SK-N-SH (cell line): ENCODE data around the gene TMEM218. TPM values are rescaled to one million over a fixed set of nuclear protein-coding genes. Genes with fewer than 3 reads are reported as not detected.
A peak's percentile ranks its signal among the peaks of the same experiment; 100 is the strongest.

Experiments
- CTCF ChIA-PET: fragments of 300-600, 350-600 bp; formaldehyde crosslinking; extraction: SDS; loops from one replicate; lab custom pipeline; 2021; lab: Yijun Ruan, JAX
- POLR2A ChIA-PET: fragments of 350-600 bp; sonication (Branson Sonifier 250); formaldehyde crosslinking; extraction: SDS; loops from one replicate; lab custom pipeline; 2020; ENCODE audit warnings: antibody characterized with exemption, inconsistent platforms; lab: Yijun Ruan, JAX
- DNase-seq: peaks from one replicate; pipeline ENCODE4 v3.0.0; 2012
- H2AFZ ChIP-seq: fragments of 200-600 bp; sonication (generic); 2 replicates; pipeline ENCODE4 v1.8.1; 2016; ENCODE audit warnings: antibody characterized with exemption, mild to moderate bottlenecking, low read depth
- H3F3A ChIP-seq: fragments of 200-600 bp; sonication (generic); replicated peaks from 2 replicates; pipeline ENCODE3; 2016; ENCODE audit warnings: antibody characterized with exemption, mild to moderate bottlenecking; ENCODE audit not compliant: insufficient read depth
- H3K27ac ChIP-seq, 2 experiments: fragments of 200-500 bp in 1 of 2; fragments of 200-600 bp in 1 of 2; sonication (Bioruptor generic) in 1 of 2; sonication (generic), shearing (Covaris generic) in 1 of 2; 2 replicates each; pipeline versions ENCODE4 v1.5.1 to v1.6.1; 2014 to 2016; ENCODE audit warnings: low read depth in 2 of 2, inconsistent platforms in 1 of 2, low read length in 1 of 2, mild to moderate bottlenecking in 1 of 2, mixed read lengths in 1 of 2
- H3K27me3 ChIP-seq: fragments of 200-600 bp; sonication (generic), shearing (Covaris generic); 2 replicates; pipeline ENCODE4 v1.6.1; 2016; ENCODE audit warnings: mixed run types; ENCODE audit not compliant: insufficient read depth
- H3K36me3 ChIP-seq, 2 experiments: fragments of 200-500 bp in 1 of 2; fragments of 200-600 bp in 1 of 2; sonication (Bioruptor generic) in 1 of 2; sonication (generic) in 1 of 2; replicated peaks in 1 of 2; 2 replicates each; pipeline versions ENCODE3 to v1.5.1; 2014 to 2016; ENCODE audit warnings: low read length in 1 of 2, mild to moderate bottlenecking in 1 of 2; ENCODE audit not compliant: insufficient read depth in 2 of 2, control insufficient read depth in 1 of 2
- H3K4me1 ChIP-seq, 2 experiments: fragments of 200-500 bp in 1 of 2; fragments of 200-600 bp in 1 of 2; sonication (Bioruptor generic) in 1 of 2; sonication (generic), shearing (Covaris generic) in 1 of 2; 2 replicates each; pipeline versions ENCODE4 v1.5.1 to v1.6.1; 2014 to 2016; ENCODE audit warnings: low read depth in 1 of 2, low read length in 1 of 2, mixed run types in 1 of 2; ENCODE audit not compliant: insufficient read depth in 2 of 2, control insufficient read depth in 1 of 2
- H3K4me2 ChIP-seq: fragments of 200-600 bp; sonication (generic), shearing (Covaris generic); 2 replicates; pipeline ENCODE4 v1.6.1; 2017; ENCODE audit warnings: mixed run types
- H3K4me3 ChIP-seq, 2 experiments: fragments of 200-500 bp in 1 of 2; fragments of 200-600 bp in 1 of 2; sonication (Bioruptor generic) in 1 of 2; sonication (generic), shearing (Covaris generic) in 1 of 2; 2 replicates each; pipeline versions ENCODE4 v1.5.1 to v1.8.1; 2014 to 2016; ENCODE audit warnings: low read depth in 2 of 2, inconsistent platforms in 1 of 2, low read length in 1 of 2, mild to moderate bottlenecking in 1 of 2, mixed read lengths in 1 of 2, moderate library complexity in 1 of 2
- H3K79me2 ChIP-seq: fragments of 200-600 bp; sonication (generic); 2 replicates; pipeline ENCODE4 v1.8.1; 2017; ENCODE audit warnings: mild to moderate bottlenecking; ENCODE audit not compliant: insufficient read depth
- H3K9ac ChIP-seq: fragments of 200-600 bp; sonication (generic); 2 replicates; pipeline ENCODE4 v1.6.1; 2017; ENCODE audit warnings: mixed run types
- H3K9me2 ChIP-seq: fragments of 200-600 bp; sonication (generic); 2 replicates; pipeline ENCODE4 v1.6.1; 2017; ENCODE audit warnings: mixed run types
- H3K9me3 ChIP-seq: fragments of 200-600 bp; sonication (generic); 2 replicates; pipeline ENCODE4 v1.6.1; 2017; ENCODE audit warnings: mixed run types, mild to moderate bottlenecking, moderate library complexity
- H4K20me1 ChIP-seq: fragments of 200-600 bp; sonication (generic); 2 replicates; pipeline ENCODE4 v1.6.1; 2017; ENCODE audit warnings: mild to moderate bottlenecking, mixed run types; ENCODE audit not compliant: insufficient read depth
- ELF1 ChIP-seq: IDR thresholded peaks from 2 replicates; pipeline ENCODE4 v1.4.0; 2012
- EZH2phosphoT487 ChIP-seq: fragments of 200-600 bp; sonication (generic); IDR thresholded peaks from 2 replicates; pipeline ENCODE4 v1.6.1; 2017; ENCODE audit warnings: low read depth, mixed run types, mild to moderate bottlenecking, antibody characterized with exemption, moderate library complexity, borderline replicate concordance
- FOXJ3 ChIP-seq: sonication (generic); formaldehyde crosslinking; IDR thresholded peaks from 2 replicates; pipeline ENCODE4 v1.5.1; 2020; ENCODE audit warnings: mild to moderate bottlenecking, missing genetic modification reagents
- FOXM1 ChIP-seq: IDR thresholded peaks from 2 replicates; pipeline ENCODE4 v1.4.0; 2012; ENCODE audit warnings: low read depth, mild to moderate bottlenecking
- GABPA ChIP-seq: IDR thresholded peaks from 2 replicates; pipeline ENCODE4 v1.4.0; 2012; ENCODE audit warnings: low read depth, mild to moderate bottlenecking
- IRF3 ChIP-seq: fragments of 150-350 bp; IDR thresholded peaks from 2 replicates; pipeline ENCODE4 v1.6.1; 2016; ENCODE audit warnings: mild to moderate bottlenecking, low read depth, low read length
- JUND ChIP-seq: IDR thresholded peaks from 2 replicates; pipeline ENCODE4 v1.4.0; 2012
- MEF2A ChIP-seq: IDR thresholded peaks from 2 replicates; pipeline ENCODE4 v1.4.0; 2012; ENCODE audit warnings: low read depth, borderline replicate concordance
- MXI1 ChIP-seq: IDR thresholded peaks from 2 replicates; pipeline ENCODE4 v1.6.1; 2012; ENCODE audit warnings: mild to moderate bottlenecking, low read depth, low read length, improper control_type of control experiment
- NFIC ChIP-seq: IDR thresholded peaks from 2 replicates; pipeline ENCODE4 v1.4.0; 2012; ENCODE audit warnings: borderline replicate concordance
- PBX3 ChIP-seq: IDR thresholded peaks from 2 replicates; pipeline ENCODE4; 2012
- RCOR1 ChIP-seq: fragments of 150-350 bp; IDR thresholded peaks from 2 replicates; pipeline ENCODE4 v1.6.1; 2017; ENCODE audit warnings: antibody characterized with exemption, low read length
- RXRA ChIP-seq: IDR thresholded peaks from 2 replicates; pipeline ENCODE4 v1.4.0; 2012; ENCODE audit warnings: low read depth, mild to moderate bottlenecking, borderline replicate concordance
- SMC3 ChIP-seq: IDR thresholded peaks from 2 replicates; pipeline ENCODE4 v1.6.1; 2012; ENCODE audit warnings: low read depth, low read length, improper control_type of control experiment
- TAF1 ChIP-seq: IDR thresholded peaks from 2 replicates; pipeline ENCODE4 v1.6.1; 2012; ENCODE audit warnings: low read depth, mild to moderate bottlenecking, low read length, moderate library complexity, borderline replicate concordance
- TEAD4 ChIP-seq: IDR thresholded peaks from 2 replicates; pipeline ENCODE4 v1.4.0; 2012; ENCODE audit warnings: mild to moderate bottlenecking, borderline replicate concordance; ENCODE audit not compliant: insufficient read depth
- YY1 ChIP-seq: IDR thresholded peaks from 2 replicates; pipeline ENCODE4 v1.4.0; 2012; ENCODE audit warnings: low read depth, mild to moderate bottlenecking
- WGBS: methylation state at CpG from one replicate; pipeline ENCODE4 v1.1.6; 2017; ENCODE audit warnings: low lambda C conversion rate; 5-methylcytosine and 5-hydroxymethylcytosine counted together
- polyA plus RNA-seq, 3 experiments: library from polyadenylated mRNA; depleted of rRNA; stranded (reverse); fragments of >200 nt; gene quantifications; 2 replicates each; pipeline ENCODE4 v1.2.3, GENCODE V29; 2012
- TF ChIP-seq, protein P1 (sequence below): IDR thresholded peaks from 2 replicates; pipeline ENCODE4 v1.4.0; 2012; ENCODE audit warnings: low read depth, borderline replicate concordance
- TF ChIP-seq, protein P2 (sequence below): fragments of 150-350 bp; IDR thresholded peaks from 2 replicates; pipeline ENCODE4 v1.6.1; 2017; ENCODE audit warnings: antibody characterized with exemption, low read length, low read depth, borderline replicate concordance
- TF ChIP-seq, protein P3 (sequence below): IDR thresholded peaks from 2 replicates; pipeline ENCODE4 v1.4.0; 2012; ENCODE audit warnings: low read depth

Gene TMEM218
- polyA plus RNA-seq, 1 of the 3 experiments (the other 2 are of a cell fraction): 36.2 TPM

- TF ChIP-seq EZH2phosphoT487 (no peak), MEF2A (no peak), RCOR1 (no peak), RXRA (no peak)
- TF ChIP-seq, protein P1, sequence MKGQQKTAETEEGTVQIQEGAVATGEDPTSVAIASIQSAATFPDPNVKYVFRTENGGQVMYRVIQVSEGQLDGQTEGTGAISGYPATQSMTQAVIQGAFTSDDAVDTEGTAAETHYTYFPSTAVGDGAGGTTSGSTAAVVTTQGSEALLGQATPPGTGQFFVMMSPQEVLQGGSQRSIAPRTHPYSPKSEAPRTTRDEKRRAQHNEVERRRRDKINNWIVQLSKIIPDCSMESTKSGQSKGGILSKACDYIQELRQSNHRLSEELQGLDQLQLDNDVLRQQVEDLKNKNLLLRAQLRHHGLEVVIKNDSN: no peak
These were observed 454 bp downstream of the TMEM218 start (continued) for GRCh38 chr11:125111001-125111342.

- peak overlapping the region; percentile 92 for H3K4me2 ChIP-seq
- POLR2A ChIA-PET: no interaction called here
- H3K9me3 ChIP-seq: no peaks in the 10 kb centered on the region
- no peaks in the 10 kb centered on the region for H4K20me1 ChIP-seq
- H2AFZ ChIP-seq: no peak overlapping the region; the same call in 1 of the 2 replicates
- peaks cover 0 to 6% of the 10 kb centered on the region in 2 experiments for H3K36me3 ChIP-seq
- H3K4me1 ChIP-seq: peaks cover 5 to 8% of the 10 kb centered on the region in 2 experiments; a peak in 3 of 4 replicates
- no peak for DNase-seq
- H3K9ac ChIP-seq: peak overlapping the region; percentile 82
- H3K27ac ChIP-seq: peak overlapping the region in 1 of 2 experiments; percentile 82; a peak in 1 of 4 replicates
- H3K27me3 ChIP-seq: no peaks in the 10 kb centered on the region
- no peaks in the 10 kb centered on the region for H3K9me2 ChIP-seq
- H3K4me3 ChIP-seq: peak overlapping the region; percentile 79 to 100; a peak in 3 of 4 replicates
- H3F3A ChIP-seq: no peaks in the 10 kb centered on the region
- 59% methylated on average over 4 of the region's 4 CpGs for WGBS
- peaks cover 32% of the 10 kb centered on the region for H3K79me2 ChIP-seq
- TF ChIP-seq FOXM1 (no peak), EZH2phosphoT487 (no peak), TAF1 (no peak), ELF1 (no peak), RCOR1 (no peak), YY1 (no peak), TEAD4 (no peak), GABPA (no peak), FOXJ3 (no peak), SMC3 (no peak), RXRA (no peak), IRF3 (no peak), NFIC (no peak), MEF2A (no peak), PBX3 (no peak), MXI1 (no peak), JUND (no peak)
- TF ChIP-seq, protein P1: no peak
- TF ChIP-seq, protein P2, sequence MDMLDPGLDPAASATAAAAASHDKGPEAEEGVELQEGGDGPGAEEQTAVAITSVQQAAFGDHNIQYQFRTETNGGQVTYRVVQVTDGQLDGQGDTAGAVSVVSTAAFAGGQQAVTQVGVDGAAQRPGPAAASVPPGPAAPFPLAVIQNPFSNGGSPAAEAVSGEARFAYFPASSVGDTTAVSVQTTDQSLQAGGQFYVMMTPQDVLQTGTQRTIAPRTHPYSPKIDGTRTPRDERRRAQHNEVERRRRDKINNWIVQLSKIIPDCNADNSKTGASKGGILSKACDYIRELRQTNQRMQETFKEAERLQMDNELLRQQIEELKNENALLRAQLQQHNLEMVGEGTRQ: no peak
- TF ChIP-seq, protein P3, sequence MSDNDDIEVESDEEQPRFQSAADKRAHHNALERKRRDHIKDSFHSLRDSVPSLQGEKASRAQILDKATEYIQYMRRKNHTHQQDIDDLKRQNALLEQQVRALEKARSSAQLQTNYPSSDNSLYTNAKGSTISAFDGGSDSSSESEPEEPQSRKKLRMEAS: no peak
- CTCF ChIA-PET: interaction anchor here (0.6 to 3.5 kb wide), 6 partner anchors 11 to 319 kb away, joined by 3 to 31 read pairs (median 8); no protein-coding TSS in a partner anchor
These were observed 920 bp downstream of the TMEM218 start for GRCh38 chr11:125110506-125110905.
